Measurements from ENCODE around the gene PRAMEF13. TPM values are rescaled to one million over a fixed set of nuclear protein-coding genes. Genes with fewer than 3 reads are reported as not detected.
"Not testable (repeated sequence)": the region's sequence is repeated elsewhere in the genome, so short reads cannot be mapped to it uniquely, and the experiment has no call there.

PRAMEF13 gene
- total RNA-seq, 1 experiment from 2014 or later: not detected

- H3K9ac ChIP-seq (ENCODE audit: low read length); H3K4me3 ChIP-seq (ENCODE audit: low read length); H3K4me1 ChIP-seq (ENCODE audit: low read length); H3K4me2 ChIP-seq (ENCODE audit: low read depth, low read length, poor library complexity, severe bottlenecking); H3K27ac ChIP-seq (ENCODE audit: low read length); H3K9me2 ChIP-seq (replicated peaks; ENCODE audit: insufficient read depth, low read length); H3K27me3 ChIP-seq (ENCODE audit: low read length); H3K9me3 ChIP-seq (ENCODE audit: low read length); H3K36me3 ChIP-seq (ENCODE audit: insufficient read depth, low read length); H3K79me2 ChIP-seq (ENCODE audit: low read length); H2AFZ ChIP-seq (ENCODE audit: low read length); DNase-seq; H4K20me1 ChIP-seq (ENCODE audit: insufficient read depth, low read depth, low read length): not testable (repeated sequence)
Measured at GRCh38 chr1:13222788-13223187, 21.6 kb upstream of the PRAMEF13 start.

DNA sequence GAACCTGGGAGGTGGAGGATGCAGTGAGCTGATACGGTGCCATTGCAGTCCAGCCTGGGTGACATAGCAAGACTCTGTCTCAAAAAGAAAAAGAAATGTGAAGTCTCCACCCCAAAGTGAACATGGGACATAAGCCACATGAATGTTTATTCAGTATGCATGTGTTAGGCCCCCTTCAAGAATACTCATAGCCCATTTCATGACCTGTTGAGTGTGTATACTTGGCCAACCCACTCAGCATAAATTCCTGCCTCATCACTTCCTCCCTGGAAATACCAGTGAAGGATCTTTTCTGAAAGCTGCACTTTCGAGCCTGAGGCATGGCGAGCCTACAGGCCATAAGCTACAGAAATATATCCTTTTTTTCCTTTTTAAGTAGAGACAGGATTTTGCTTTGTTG, 18.0 kb upstream of the PRAMEF13 start:
- not testable (repeated sequence) for H3K4me1 ChIP-seq (ENCODE audit: low read length); H3K9me2 ChIP-seq (replicated peaks; ENCODE audit: insufficient read depth, low read length); H3K27me3 ChIP-seq (ENCODE audit: low read length); H3K27ac ChIP-seq (ENCODE audit: low read length); H3K79me2 ChIP-seq (ENCODE audit: low read length); H3K9me3 ChIP-seq (ENCODE audit: low read length); H4K20me1 ChIP-seq (ENCODE audit: insufficient read depth, low read depth, low read length); H3K4me3 ChIP-seq (ENCODE audit: low read length); H3K36me3 ChIP-seq (ENCODE audit: insufficient read depth, low read length); H3K9ac ChIP-seq (ENCODE audit: low read length); H2AFZ ChIP-seq (ENCODE audit: low read length); H3K4me2 ChIP-seq (ENCODE audit: low read depth, low read length, poor library complexity, severe bottlenecking); DNase-seq

- H3K4me2 ChIP-seq (ENCODE audit: low read depth, low read length, poor library complexity, severe bottlenecking); H3K9ac ChIP-seq (ENCODE audit: low read length); H3K79me2 ChIP-seq (ENCODE audit: low read length); H3K36me3 ChIP-seq (ENCODE audit: insufficient read depth, low read length); H3K4me3 ChIP-seq (ENCODE audit: low read length); H3K9me2 ChIP-seq (replicated peaks; ENCODE audit: insufficient read depth, low read length); H2AFZ ChIP-seq (ENCODE audit: low read length); DNase-seq; H3K27ac ChIP-seq (ENCODE audit: low read length); H4K20me1 ChIP-seq (ENCODE audit: insufficient read depth, low read depth, low read length); H3K27me3 ChIP-seq (ENCODE audit: low read length); H3K4me1 ChIP-seq (ENCODE audit: low read length); H3K9me3 ChIP-seq (ENCODE audit: low read length): not testable (repeated sequence)
Measured at GRCh38 chr1:13216619-13217018, 15.4 kb upstream of the PRAMEF13 start.

- not testable (repeated sequence) for H3K4me3 ChIP-seq (ENCODE audit: low read length)
Measured at GRCh38 chr1:13208712-13209111, 7.5 kb upstream of the PRAMEF13 start.

GRCh38 chr1:13171548-13171947, 29.7 kb downstream of the PRAMEF13 start, which contains the start of gene PRAMEF9:
Gene PRAMEF9 (plus strand): TSS chr1:13171848. CDS start chr1:13175281, 3,433 bp downstream.
- H3K4me3 ChIP-seq (ENCODE audit: low read length); H4K20me1 ChIP-seq (ENCODE audit: insufficient read depth, low read depth, low read length); H3K9me2 ChIP-seq (replicated peaks; ENCODE audit: insufficient read depth, low read length): not testable (repeated sequence)

More at GRCh38 chr1:13208712-13209111, 7.5 kb upstream of the PRAMEF13 start:
- not testable (repeated sequence) for H3K36me3 ChIP-seq (ENCODE audit: insufficient read depth, low read length); H4K20me1 ChIP-seq (ENCODE audit: insufficient read depth, low read depth, low read length); H3K79me2 ChIP-seq (ENCODE audit: low read length); DNase-seq; H3K27ac ChIP-seq (ENCODE audit: low read length); H3K9me3 ChIP-seq (ENCODE audit: low read length); H3K9me2 ChIP-seq (replicated peaks; ENCODE audit: insufficient read depth, low read length); H3K4me2 ChIP-seq (ENCODE audit: low read depth, low read length, poor library complexity, severe bottlenecking); H3K4me1 ChIP-seq (ENCODE audit: low read length); H2AFZ ChIP-seq (ENCODE audit: low read length); H3K9ac ChIP-seq (ENCODE audit: low read length); H3K27me3 ChIP-seq (ENCODE audit: low read length)

DNA sequence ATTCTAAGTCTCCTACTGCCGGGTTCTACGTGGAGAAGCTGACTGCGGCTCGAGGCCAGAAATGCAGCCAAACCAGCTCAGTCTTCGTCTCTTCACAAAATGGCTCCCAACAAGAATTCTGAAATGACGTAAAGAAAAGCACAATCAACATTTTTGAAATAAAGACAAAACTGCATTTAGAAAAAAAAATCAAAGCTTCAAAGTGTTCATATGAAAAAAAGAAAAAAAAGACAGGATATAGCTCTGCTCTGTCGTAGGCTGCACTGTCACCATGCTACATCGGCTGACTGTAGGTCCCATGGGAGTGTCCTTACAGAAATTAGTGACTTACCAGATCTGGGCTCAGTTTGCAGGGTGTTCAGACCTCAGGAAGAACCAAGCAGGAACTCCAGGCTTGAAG, 35.7 kb downstream of the PRAMEF13 start, which contains the start of gene HNRNPCL4:
HNRNPCL4 (minus strand) TSS at position 101 of the 400 bp plus-strand sequence. CDS start 164 bp downstream, outside the sequence.
- H3K27me3 ChIP-seq (ENCODE audit: low read length); H3K4me3 ChIP-seq (ENCODE audit: low read length); H3K27ac ChIP-seq (ENCODE audit: low read length); H3K79me2 ChIP-seq (ENCODE audit: low read length); DNase-seq; H3K4me2 ChIP-seq (ENCODE audit: low read depth, low read length, poor library complexity, severe bottlenecking); H3K9ac ChIP-seq (ENCODE audit: low read length); H3K36me3 ChIP-seq (ENCODE audit: insufficient read depth, low read length); H3K4me1 ChIP-seq (ENCODE audit: low read length); H3K9me2 ChIP-seq (replicated peaks; ENCODE audit: insufficient read depth, low read length); H2AFZ ChIP-seq (ENCODE audit: low read length); H4K20me1 ChIP-seq (ENCODE audit: insufficient read depth, low read depth, low read length); H3K9me3 ChIP-seq (ENCODE audit: low read length): not testable (repeated sequence)

More at GRCh38 chr1:13171548-13171947, 29.7 kb downstream of the PRAMEF13 start, which contains the start of gene PRAMEF9:
- H3K79me2 ChIP-seq (ENCODE audit: low read length); H3K27me3 ChIP-seq (ENCODE audit: low read length); H3K9me3 ChIP-seq (ENCODE audit: low read length); H3K9ac ChIP-seq (ENCODE audit: low read length); H3K36me3 ChIP-seq (ENCODE audit: insufficient read depth, low read length); H3K4me2 ChIP-seq (ENCODE audit: low read depth, low read length, poor library complexity, severe bottlenecking); DNase-seq; H2AFZ ChIP-seq (ENCODE audit: low read length); H3K27ac ChIP-seq (ENCODE audit: low read length); H3K4me1 ChIP-seq (ENCODE audit: low read length): not testable (repeated sequence)

GRCh38 chr1:13155909-13156308, 45.3 kb downstream of the PRAMEF13 start, which contains the start of gene PRAMEF26:
Gene PRAMEF26 (minus strand): TSS chr1:13156009. CDS start chr1:13153095, 2,914 bp downstream.
- H3K4me3 ChIP-seq (ENCODE audit: low read length); H4K20me1 ChIP-seq (ENCODE audit: insufficient read depth, low read depth, low read length); H3K4me1 ChIP-seq (ENCODE audit: low read length); H3K36me3 ChIP-seq (ENCODE audit: insufficient read depth, low read length); H3K9ac ChIP-seq (ENCODE audit: low read length); H3K27me3 ChIP-seq (ENCODE audit: low read length); H3K27ac ChIP-seq (ENCODE audit: low read length); H3K9me3 ChIP-seq (ENCODE audit: low read length); DNase-seq; H3K4me2 ChIP-seq (ENCODE audit: low read depth, low read length, poor library complexity, severe bottlenecking); H3K79me2 ChIP-seq (ENCODE audit: low read length); H2AFZ ChIP-seq (ENCODE audit: low read length); H3K9me2 ChIP-seq (replicated peaks; ENCODE audit: insufficient read depth, low read length): not testable (repeated sequence)

All from Karpas-422 (cell line).